NOMO-1 (cell line): ENCODE results near the gene AK1.
"Not testable (repeated sequence)": the region's sequence is repeated elsewhere in the genome, so short reads cannot be mapped to it uniquely, and the experiment has no call there.

Source experiments
- DNase-seq, 2 experiments: peaks; one replicate each; lab custom pipeline; 2025; ENCODE audit not compliant: unreplicated experiment in 2 of 2; lab: John Stamatoyannopoulos, UW

AK1 gene

DNA sequence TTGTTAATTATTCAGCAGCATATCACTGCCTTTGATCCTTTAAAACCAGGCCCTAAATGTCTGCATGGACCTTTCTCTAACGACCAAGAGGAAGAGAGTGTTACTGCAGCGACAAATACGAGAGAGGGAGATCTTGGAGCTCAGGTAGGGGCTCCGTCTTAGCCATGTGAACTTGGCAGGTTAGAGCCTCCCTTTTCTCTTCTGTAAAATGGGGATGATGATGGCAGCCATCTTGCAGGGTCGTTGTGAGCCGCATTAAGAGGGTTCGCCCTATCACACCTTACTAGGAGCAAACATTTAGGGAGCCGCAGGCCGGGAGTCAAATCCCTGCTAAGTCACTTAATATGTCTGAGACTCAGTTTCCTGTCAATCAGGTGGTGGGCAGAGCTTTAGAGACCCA is 24.6 kb downstream of the AK1 start:
- no peak for DNase-seq

DNA sequence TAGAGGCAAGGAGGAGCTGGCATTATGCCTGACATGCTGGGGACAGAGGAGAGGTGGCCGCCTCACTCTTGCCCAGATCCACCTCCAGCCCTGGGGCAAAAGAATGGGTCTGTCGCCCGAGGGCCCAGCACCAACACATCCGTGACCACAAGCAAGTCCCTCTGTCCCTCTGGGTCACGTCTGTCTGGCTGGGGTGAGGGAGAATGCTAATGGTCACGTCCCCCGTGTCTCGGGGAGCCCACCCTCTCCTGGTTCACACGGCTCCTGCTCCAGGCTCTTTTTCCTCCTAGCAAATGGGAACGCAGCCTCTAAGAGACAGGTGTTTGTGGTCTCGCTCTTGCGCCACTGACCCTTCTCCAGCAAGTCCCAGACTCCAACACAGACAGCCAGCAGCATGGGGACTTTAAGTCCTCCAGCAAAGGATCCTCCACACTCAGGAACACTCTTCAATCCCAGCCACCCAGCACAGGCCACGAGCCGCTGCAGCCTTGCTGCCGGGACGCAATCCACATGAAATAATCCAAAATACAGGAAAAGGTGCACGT is 27.1 kb downstream of the AK1 start:
- DNase-seq: no peak

DNA sequence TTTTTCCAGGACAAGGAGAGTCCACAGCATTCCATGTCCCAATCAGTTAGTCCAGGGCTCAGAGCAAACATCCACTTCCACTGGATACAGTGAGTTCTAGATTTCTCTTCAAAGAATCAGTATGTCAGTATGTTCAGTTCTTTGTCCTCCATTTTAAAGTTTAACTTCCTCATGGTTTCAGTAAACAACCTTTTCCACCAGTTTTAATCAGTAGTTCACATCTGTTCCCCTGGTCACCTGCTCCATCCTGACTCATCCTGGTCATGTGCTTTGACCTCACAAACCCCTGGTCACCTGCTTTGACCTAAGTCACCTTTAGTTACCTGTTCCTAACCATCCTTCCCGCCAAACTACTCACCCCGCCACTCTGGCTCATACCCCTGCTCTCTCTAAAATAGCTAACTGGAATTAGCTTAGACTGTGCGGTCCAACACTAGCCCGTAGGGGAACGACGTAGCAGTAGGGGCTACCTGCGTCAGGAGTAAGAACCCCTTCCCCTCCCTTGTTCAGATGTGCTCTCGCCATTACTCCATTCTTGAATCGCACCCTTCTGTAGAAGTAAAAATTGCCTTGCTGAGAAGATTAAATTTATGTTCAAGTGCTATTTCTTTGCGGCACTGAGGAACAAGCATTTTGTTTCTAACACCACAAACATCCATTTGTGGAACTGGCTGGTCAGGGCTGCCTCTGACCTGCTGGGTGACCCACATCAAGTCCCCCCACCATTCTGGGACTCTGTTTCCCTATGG is 28.5 kb downstream of the AK1 start:
- DNase-seq: no peak

DNA sequence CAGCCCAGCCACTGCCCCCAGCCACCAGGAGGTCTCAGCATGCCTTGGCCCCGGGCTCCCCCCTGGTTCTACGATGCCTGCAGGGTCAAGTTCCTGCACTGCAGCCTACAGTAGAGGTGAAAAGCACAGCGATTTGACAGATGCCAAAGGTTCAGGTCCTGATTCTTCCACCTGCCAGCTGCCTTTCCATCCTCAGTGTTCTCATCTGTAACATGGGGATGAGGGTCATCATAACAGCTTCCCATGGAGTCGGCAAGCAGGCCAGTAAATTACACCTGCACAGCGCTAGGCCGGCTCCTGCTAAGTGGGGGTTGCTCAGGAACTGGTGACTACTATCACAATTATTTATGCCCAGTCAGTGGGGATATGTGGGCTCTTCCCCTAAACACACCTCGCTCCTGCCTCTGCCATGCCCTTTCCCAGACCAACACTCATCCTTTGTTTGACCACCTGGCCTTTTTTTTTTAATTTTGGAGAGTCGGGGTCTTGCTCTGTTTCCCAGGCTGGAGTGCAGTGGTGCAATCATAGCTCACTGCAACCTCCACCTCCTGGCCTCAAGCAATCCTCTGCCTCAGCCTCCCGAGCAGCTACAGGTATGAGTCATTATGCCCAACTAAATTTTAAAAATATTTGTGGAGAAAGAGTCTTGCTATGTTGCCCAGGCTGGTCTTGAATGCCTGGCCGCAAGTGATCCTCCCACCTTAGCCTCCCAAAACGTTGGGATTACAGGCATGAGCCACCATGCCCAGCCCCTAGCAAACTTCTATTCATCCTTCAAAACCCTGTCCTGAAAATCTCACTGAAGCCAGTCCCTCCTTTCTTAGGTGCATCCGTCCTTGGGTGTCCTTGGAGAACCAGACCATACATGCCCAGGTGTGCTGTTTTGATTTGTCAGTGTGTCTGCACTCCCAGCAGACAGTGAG is 29.4 kb downstream of the AK1 start:
- no peak for DNase-seq

DNA sequence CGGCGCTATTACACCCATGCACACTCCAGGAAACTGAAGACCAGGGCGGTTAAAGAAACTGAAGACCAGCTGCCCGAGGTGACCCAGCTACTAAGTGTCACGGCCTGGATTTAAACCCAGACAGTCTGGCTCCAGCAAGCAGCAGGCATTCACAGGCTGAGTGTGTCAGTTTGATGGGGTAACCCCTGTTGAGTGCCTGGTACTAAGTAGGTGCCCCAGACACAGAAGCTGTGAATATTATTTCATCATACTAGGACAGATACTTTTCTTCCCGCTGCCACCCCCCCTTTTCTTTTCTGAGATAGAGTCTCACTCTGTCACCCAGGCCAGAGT is 30.3 kb downstream of the AK1 start:
- no peak for DNase-seq

DNA sequence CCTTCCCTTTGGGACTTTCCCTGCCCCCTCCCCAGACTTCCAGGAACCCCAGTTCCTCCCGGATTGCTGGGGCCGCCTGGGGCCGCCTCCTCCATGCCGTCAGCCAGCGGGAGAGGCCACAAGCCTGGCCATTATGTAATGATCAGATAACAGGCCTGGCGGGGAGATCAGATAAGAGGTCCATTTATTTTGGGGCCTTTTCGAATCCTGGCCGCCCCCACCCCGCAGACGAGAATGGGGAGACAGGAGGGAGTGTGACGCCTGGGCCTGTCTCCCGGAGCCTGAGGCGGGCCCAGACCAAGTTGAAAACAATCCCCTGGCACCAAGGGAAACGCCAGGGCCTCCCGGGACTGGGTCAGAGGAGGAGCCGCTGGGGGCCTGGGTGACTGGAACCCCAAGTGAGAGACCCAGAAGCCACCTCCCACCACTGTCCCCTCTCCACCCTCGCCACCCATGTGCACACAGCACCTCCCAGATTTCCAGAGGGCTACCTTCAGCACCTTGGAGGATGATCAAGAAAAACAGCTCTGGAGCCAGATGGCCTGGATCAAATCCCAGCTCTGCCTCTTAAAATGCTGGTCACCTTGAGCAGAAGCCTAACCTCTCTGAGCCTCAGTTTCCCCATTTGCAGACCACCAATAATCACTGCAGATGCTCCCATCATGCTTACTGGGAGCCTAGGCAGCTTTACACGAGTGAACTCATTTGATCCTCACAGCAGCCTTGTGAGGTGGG is 30.9 kb downstream of the AK1 start:
- no peak for DNase-seq

DNA sequence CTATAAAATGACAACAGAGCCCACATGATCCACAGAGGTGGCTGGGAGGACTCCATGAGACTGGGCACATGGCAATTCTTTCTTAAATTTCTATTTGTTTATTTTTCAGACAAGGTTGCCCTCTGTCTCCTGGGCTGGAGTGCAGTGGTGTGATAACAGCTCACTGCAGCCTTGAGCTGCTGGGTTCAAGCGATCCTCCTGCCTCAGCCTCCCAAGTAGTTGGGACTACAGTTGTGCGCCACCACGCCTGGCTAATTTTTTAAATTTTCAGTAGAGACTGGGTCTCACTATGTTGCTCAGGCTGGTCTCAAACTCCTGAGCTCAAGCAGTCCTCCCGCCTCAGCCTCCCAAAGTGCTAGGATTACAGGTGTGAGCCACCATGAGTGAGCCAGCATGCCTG is 31.9 kb downstream of the AK1 start:
- not testable (repeated sequence) for DNase-seq

DNA sequence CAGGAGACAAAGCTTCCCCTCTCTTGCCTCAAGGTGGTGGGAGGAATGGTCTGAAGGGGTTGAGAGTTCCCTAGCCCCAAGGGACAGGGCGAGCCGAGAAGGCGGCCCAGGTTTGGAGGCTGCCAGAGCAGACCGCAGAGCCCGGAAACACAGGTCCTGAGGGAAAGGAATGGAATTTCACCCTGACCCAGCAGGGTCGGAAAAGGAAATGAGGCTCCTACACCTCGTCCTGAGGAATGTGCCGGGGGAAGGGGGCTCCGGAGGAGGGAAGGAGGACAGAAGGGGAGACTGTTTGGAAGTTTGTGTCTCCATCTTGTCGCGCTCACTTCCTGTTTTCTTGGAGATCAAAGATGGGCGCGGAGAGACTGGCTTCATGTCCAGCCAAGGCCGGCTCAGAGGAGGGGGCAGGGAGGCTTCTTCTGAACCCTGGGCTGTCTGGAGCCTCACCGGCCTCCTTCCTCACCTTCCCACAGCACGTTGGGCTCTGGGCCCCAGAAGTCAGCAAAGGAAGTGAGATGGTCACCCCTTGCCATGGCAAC is 32.6 kb downstream of the AK1 start:
- DNase-seq: no peak

DNA sequence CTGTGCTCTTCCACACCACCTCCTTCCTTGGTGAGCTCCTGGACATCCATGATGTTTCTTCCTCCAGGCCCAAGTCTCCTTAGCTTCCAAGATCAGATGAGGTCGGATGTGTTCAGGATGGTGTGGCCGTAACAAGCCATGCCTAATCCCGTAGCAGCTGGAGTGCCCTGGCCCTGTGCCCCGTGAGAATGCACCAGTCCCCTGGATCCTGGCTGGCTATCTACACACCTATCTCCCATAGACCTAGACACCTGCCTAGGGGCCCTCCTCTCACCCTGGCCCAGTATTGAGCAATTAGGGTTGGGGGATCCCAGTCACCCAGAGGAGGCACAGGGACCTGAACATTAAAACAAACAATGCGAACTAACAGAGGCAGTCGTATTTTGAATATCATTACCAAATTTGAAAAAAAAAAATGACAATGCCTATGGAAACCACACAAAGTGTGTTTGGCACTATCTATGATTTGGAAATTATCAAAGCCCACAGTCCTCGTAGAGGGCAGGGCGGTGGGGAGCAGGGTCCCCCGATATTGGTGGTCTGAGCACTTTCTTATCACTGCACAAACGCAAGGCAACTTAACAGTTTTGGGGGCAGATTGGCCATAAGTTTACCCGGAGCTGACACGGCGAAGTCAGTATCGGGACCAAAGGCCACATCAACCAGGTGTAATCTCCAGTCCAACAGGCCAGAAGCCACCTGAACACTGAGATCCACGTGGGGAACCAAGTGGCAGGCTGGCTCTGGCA is 36.2 kb downstream of the AK1 start:
- DNase-seq: no peak

DNA sequence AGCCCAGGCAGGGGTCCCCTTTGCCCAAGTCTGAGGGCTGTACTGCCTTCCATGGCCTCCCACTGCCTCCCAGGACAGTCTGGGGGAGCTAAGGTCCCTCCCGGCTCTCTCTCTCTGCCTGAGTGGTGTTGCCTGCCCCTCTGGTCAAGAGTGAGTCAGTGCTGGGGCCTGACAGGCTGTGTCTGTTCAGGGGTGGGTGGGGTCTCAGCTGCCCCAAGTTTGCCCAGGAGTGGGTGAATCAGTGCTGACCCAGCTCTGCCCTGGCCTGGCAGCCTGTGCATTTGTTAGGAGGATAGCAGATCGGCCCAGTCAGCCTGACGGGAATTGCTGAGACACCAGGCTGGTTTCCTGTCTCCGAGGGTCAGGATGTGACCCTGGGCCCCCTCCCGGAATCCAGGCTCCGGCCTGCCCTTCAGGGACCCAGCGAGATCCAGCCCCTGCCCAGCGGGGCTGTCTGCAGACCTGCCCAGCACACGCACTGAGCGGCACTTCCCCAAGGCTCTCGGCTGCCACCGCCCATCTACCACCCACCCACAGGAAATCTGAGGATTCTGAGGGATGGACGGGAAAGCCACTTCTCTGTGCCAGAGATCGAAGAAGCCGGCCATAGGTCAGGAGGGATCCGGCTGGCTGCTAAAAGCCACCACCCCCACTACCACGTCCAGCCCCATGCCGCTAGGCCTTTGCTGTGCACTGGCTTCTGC is 38.9 kb downstream of the AK1 start:
- DNase-seq: no peak

DNA sequence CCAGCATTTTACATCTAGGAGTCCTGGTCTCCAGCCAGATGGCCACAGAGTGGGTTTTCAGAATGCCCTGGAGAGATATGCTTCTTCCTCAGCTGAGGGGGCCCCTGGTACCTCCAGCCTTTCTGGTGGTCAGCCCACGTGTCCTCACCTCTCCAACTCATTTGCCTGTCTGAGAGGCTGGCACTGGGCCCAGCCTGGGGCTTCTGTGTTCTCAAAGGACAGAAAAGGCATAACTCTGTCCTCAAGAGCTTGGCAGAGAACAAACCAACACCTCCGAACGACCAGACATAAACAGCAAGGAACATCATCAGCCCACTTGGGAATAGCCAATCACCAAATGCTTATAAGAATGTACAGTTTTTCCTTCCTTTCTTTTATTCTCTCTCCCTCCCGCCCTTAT is 40.1 kb downstream of the AK1 start:
- DNase-seq: no peak

DNA sequence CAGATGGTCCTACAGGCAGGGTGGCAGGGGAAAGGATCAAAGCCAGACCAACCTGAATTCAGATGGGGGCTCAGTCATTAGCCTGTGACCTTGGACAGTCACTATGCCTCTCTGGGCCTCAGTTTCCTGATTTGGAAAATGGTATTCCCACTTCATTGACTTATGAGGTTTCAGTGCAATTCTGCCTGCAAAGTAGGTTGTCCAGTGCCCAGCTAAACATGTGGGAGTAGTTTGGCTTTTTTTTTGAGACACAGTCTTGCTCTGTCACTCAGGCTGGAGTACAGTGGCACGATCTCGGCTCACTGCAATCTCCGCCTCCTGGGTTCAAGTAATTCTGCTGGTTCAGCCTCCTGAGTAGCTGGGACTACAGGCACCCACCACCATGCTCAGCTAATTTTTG is 40.9 kb downstream of the AK1 start:
- DNase-seq: not testable (repeated sequence)

DNA sequence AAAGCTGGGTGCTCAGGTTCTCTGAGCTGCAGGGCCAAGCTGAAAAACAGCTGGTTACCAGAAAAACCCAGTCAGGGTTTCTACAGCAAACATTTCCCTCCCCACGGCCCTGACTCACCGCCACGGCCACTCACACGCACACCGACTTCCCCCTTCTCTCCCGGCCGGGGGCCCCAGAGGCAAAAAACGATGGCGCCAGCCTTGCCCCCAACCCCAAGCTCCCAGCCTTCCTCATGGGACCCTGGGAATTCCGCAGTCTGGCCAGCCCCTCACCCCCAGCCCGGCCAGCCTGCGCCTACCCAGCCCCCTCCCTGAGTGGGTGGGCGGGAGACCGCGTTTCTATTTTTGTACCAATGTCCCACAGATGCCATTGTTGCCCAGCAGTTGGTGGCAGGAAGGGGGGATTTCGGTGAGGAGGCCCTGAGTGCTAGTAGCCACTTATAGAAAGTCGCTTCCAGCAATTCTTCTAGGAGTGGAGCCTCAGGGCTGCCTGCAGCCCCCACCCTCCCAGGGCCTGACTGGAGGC is 41.4 kb downstream of the AK1 start:
- peak; percentile 69 to 77 for DNase-seq

DNA sequence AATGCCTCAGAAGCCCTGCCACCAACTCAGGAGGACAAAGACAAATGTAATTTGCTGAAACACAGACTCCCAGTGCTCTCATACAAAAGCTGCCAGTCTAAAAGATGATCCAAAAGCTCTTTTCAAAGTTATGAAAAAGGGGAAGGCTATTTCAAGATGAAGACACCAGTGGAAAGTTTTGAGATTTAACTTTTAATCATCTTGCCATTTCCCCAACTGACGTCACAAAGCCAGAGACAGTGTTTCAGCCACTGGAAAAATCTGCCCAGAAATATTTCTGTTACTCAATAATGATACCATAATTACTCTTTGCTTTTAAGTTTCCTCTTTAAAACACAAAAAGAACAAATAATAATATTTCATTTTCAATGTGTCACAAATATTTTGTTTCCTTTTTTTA is 43.9 kb downstream of the AK1 start:
- DNase-seq: peak; percentile 64 to 90

DNA sequence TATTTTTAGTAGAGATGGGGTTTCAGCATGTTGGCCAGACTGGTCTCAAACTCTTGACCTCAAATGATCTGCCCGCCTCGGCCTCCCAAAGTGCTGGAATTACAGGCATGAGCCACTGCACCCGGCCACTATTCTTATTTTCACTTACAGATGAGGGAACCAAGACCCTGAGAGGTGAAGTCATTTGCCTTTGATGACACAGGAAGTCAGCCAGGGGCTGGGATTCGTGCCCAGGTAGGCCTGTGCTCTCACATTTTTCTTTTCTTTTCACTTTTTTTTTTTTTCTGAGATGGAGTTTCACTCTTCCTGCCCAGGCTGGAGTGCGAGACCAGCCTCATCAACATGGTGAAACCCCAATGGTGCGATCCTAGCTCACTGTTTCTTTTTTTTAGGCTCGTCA is 45.2 kb downstream of the AK1 start:
- no peak for DNase-seq

DNA sequence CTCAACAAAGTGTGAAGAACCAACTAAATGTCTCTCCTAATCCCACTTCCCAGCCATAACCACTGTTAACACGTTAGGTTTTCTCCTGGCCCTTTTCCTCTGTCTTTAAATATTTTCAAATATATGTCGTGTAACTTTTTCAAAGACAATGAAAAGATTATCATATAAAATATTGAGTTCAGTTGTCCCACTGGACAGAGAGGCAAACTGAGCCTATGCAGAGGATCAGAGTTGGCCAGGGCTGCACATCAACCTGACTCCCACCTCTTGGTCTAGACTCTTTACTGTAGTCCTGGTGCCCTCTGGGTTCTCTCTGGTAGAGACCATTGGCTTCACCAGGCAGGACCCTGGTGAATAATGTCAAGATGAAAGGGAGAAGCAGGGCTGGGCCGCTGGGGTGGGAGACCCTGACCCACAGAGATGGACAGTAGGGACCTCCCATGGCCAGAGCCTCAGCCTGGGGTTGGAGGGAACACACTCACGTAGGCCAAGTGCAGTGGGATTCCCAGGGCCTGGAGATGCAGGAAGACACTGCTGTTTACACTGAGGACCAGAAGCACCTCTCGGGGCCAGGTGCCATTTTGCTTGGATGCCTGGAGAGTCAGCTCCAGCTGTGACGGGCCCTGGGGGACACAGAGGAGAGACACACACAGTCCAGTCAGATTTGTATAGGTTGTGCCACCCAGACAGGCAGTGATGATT is 48.1 kb downstream of the AK1 start:
- DNase-seq: no peak

DNA sequence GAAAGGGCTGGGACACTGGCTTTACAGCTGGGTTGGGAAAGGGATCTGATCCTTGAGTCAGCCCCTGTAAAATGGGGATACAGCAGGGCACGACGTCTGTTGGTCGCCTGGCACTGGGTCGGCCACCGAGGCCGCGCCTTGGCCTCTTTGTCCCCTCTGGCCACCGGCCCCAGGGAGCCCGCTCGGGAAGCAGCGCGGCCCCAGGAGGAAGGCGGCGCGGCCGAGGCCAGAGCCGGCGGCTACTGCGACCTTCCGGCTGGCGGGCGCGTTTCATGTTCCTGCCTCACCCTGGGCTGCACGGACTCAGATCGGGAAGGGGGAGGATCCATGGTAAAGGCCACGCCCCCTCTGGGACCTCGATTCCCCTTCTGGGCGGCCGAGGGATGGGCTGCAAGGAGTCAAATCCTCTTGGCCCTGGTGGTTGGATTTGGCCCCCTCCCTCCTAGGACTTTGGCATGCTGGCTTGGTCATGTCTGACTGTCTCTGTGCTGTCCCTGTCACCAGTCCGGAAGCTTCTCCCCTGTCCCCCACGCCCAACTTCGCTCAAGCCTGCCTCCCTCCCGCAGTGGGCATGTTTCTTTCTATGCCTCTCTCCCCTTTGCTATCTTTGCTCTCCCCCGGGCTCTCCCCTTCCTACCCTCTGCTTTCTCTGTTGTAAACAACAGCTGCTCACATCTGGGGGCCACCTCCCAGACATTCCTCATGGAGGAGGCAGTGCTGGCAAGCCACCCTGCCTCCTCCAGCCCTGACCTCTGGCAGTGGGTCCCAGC is 49.0 kb downstream of the AK1 start:
- DNase-seq: no peak

DNA sequence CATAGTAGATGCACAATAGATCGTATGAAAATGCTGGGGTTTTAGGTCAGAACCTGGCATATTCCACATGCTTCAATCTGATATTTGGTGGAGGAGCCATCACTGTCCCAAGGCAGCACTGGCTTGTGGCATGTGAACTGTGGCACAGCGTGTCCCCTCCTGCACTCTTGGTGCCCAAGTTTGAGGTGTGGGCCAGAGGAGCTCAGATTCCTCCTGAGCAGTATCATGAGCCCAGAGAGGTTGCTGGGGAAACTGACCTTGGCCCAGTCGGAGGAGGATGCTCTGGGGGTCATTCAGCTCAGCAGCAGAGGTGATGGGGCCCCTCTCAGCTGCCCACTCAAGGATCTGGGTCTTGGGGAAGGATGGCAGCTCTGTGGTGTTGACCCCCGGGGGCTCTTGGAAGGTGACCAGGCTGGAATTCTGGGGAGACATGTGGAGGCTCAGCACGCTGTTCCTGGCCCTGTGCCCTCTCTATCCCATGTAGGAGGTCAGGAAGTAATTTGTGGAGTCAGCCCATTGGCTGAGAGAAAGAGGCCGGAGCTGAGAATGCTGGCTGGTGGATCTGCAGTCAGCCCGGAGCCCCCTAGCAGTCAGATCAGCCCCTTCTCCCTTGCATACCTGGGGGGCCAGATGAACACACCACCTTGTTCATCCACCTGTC is 51.1 kb downstream of the AK1 start:
- no peak for DNase-seq
